ENCODE results near the gene HCK.

DNA sequence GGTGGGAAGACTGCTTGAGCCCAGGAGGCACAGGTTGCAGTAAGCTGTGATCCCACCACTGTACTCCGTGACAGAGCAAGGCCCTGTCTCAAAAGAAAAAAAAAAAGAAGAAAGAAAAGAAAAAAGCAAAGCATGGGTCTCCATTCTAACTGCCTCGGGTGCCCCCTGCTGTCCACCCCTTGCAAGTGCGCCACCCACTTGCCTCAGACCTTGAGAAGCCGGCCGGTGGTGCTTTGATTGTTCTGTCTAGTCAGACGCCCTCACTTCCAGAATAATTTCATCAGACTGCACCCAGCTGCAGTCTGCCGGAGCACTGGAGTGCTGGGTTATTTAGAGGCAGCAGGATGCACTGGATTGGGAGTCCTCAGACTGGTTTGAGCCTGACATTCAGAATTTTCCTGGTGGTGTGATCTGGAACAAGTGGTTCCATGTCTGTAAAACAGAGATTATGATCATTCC lies 39.9 kb downstream of the HCK start:
- TF ChIP-seq, protein P1, sequence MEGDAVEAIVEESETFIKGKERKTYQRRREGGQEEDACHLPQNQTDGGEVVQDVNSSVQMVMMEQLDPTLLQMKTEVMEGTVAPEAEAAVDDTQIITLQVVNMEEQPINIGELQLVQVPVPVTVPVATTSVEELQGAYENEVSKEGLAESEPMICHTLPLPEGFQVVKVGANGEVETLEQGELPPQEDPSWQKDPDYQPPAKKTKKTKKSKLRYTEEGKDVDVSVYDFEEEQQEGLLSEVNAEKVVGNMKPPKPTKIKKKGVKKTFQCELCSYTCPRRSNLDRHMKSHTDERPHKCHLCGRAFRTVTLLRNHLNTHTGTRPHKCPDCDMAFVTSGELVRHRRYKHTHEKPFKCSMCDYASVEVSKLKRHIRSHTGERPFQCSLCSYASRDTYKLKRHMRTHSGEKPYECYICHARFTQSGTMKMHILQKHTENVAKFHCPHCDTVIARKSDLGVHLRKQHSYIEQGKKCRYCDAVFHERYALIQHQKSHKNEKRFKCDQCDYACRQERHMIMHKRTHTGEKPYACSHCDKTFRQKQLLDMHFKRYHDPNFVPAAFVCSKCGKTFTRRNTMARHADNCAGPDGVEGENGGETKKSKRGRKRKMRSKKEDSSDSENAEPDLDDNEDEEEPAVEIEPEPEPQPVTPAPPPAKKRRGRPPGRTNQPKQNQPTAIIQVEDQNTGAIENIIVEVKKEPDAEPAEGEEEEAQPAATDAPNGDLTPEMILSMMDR (IDR thresholded peaks at IDR 0.05; ENCODE audit: borderline replicate concordance, extremely low read depth, low read length, poor library complexity, severe bottlenecking): peak; percentile 96
- TF ChIP-seq EZH2 (IDR thresholded peaks at IDR 0.05; ENCODE audit: borderline replicate concordance, low read depth, low read length, severe bottlenecking): no peak
